Right lobe of liver (tissue), 4 donors: ENCODE results near the gene ACIN1.

Experiments
- CTCF ChIP-seq, 4 donors: fragments of 200-600 bp in 3 of 4; fragments of 450-650 bp in 1 of 4; IDR thresholded peaks; one replicate each; pipeline versions ENCODE4 v1.5.1 to v1.8.0; 2016 to 2022; ENCODE audit warnings: antibody characterized with exemption in 4 of 4, mild to moderate bottlenecking in 2 of 4
- POLR2A ChIP-seq: fragments of 450-650 bp; IDR thresholded peaks from one replicate; pipeline ENCODE4 v1.6.1; 2017; ENCODE audit warnings: antibody characterized with exemption, mild to moderate bottlenecking
- donor health status: DM: no; HTN: no; CAD: no.
- donor health status: DM: no; HTN: no; CAD: no.
- donor health status: DM: no; HTN: yes; CAD: no.

- no peak for TF ChIP-seq CTCF (IDR thresholded peaks at IDR 0.05)
- TF ChIP-seq POLR2A, result no peak
These were observed 1.8 kb downstream of the ACIN1 start for GRCh38 chr14:23093104-23093503.
